Measurements from ENCODE around the gene RFX2. TPM values are rescaled to one million over a fixed set of nuclear protein-coding genes. Genes with fewer than 3 reads are reported as not detected.

RFX2 gene
- total RNA-seq, 1 experiment from 2014 or later = 3.7 TPM

- H3K4me2 ChIP-seq (ENCODE audit: insufficient read depth, insufficient read length, low read length) = no peak overlapping the region
- no peaks in the 10 kb centered on the region for H3K79me2 ChIP-seq (ENCODE audit: insufficient read depth, low read length)
- H2AFZ ChIP-seq (ENCODE audit: low read length) = no peak overlapping the region
- H3K4me1 Mint-ChIP-seq = no peaks in the 10 kb centered on the region
- no peak overlapping the region for H3K4ac ChIP-seq (ENCODE audit: low read depth, low read length)
- no peak overlapping the region for H3T11ph ChIP-seq (ENCODE audit: low read length)
- H3K36me3 Mint-ChIP-seq (ENCODE audit: insufficient read depth in 1 of 3, low read depth in 3 of 3) = no peaks in the 10 kb centered on the region
- H3K79me1 ChIP-seq (ENCODE audit: insufficient read depth, low read depth, low read length, poor library complexity, severe bottlenecking) = no peaks in the 10 kb centered on the region
- WGBS (ENCODE audit: extremely low coverage, insufficient read length, low lambda C conversion rate) = no CpG with 5 or more reads among the region's 5 CpGs
- no peak overlapping the region for H3K9ac ChIP-seq (ENCODE audit: extremely low read depth, insufficient read length, low read length)
- no peaks in the 10 kb centered on the region for H4K20me1 ChIP-seq (ENCODE audit: control insufficient read depth, insufficient read depth, insufficient read length)
- no peaks in the 10 kb centered on the region for H3K4me1 ChIP-seq (ENCODE audit: insufficient read depth, low read length)
- H3K14ac ChIP-seq (ENCODE audit: insufficient read depth, low read length) = no peak overlapping the region
- H3K9me3 ChIP-seq (ENCODE audit: control insufficient read depth, low read depth, low read length) = no peaks in the 10 kb centered on the region
- no peak overlapping the region for H4K5ac ChIP-seq (ENCODE audit: insufficient read length, low read depth, low read length)
- no peak overlapping the region for H2BK5ac ChIP-seq (ENCODE audit: insufficient read length, low read length)
- H3K27ac ChIP-seq (ENCODE audit: insufficient read length, low read depth, low read length) = no peak overlapping the region
- H3K9me3 Mint-ChIP-seq = peaks cover 0 to 3% of the 10 kb centered on the region in 2 experiments; a peak in 2 of 5 replicates
- no peaks in the 10 kb centered on the region for H3K27me3 ChIP-seq (ENCODE audit: insufficient read depth, low read length)
- no peaks in the 10 kb centered on the region for H3K23me2 ChIP-seq (ENCODE audit: insufficient read length, low read depth, low read length, poor library complexity, severe bottlenecking)
- no peak for TF ChIP-seq CTCF (conservative IDR thresholded peaks at IDR 0.05)
- H2BK20ac ChIP-seq (ENCODE audit: low read depth, low read length, poor library complexity, severe bottlenecking) = no peak overlapping the region
- H2AK5ac ChIP-seq (ENCODE audit: insufficient read length, low read length) = no peak overlapping the region
- no peak overlapping the region for H4K91ac ChIP-seq (ENCODE audit: insufficient read length, low read depth, low read length)
- H3K18ac ChIP-seq (ENCODE audit: insufficient read length, low read depth, low read length) = no peak overlapping the region
- H3K27ac Mint-ChIP-seq = no peak overlapping the region
- H3K27me3 Mint-ChIP-seq (ENCODE audit: low read depth) = peaks cover 4% of the 10 kb centered on the region
- no peak overlapping the region for H3K4me3 Mint-ChIP-seq
- H2BK120ac ChIP-seq (ENCODE audit: low read depth, low read length, poor library complexity, severe bottlenecking) = no peak overlapping the region
- no peak overlapping the region for H4K8ac ChIP-seq (replicated peaks; ENCODE audit: insufficient read length, low read depth, low read length)
- no peak overlapping the region for H3K56ac ChIP-seq (ENCODE audit: insufficient read length, low read depth, low read length)
- H2BK12ac ChIP-seq (ENCODE audit: insufficient read length, low read depth, low read length) = no peak overlapping the region
- H3K23ac ChIP-seq (ENCODE audit: insufficient read length, low read depth, low read length) = no peak overlapping the region
- DNase-seq = no peak
- H2BK15ac ChIP-seq (ENCODE audit: low read depth, low read length) = no peak overlapping the region
Measured at GRCh38 chr19:6041071-6041470, 69.2 kb downstream of the RFX2 start.
